ENCODE data around the gene DNAH12. TPM values are rescaled to one million over a fixed set of nuclear protein-coding genes. Genes with fewer than 3 reads are reported as not detected.
"Not testable (repeated sequence)": the region's sequence is repeated elsewhere in the genome, so short reads cannot be mapped to it uniquely, and the experiment has no call there.

The DNAH12 gene
- total and polyA plus RNA-seq, 2 donors from 2014 or later, result 0.38 TPM; not detected in 1

GRCh38 chr3:57446318-57446841 lies 97.8 kb downstream of the DNAH12 start:
- no peak for TF ChIP-seq CTCF (IDR thresholded peaks at IDR 0.05; ENCODE audit: borderline replicate concordance, extremely low read depth, insufficient read depth)
- H3K9ac ChIP-seq (ENCODE audit: low read length in 3 of 3), result no peak overlapping the region
- intact Hi-C loops (cut with DNase I), result no loop called here
- no peak overlapping the region for H3K4me3 ChIP-seq (ENCODE audit: low read length in 3 of 3)
- no peaks in the 10 kb centered on the region for H3K36me3 ChIP-seq (ENCODE audit: control insufficient read depth in 2 of 3, insufficient read depth in 3 of 3, low read length in 3 of 3)
- H3K27ac ChIP-seq (ENCODE audit: low read depth in 2 of 2, low read length in 2 of 2), result no peak overlapping the region
- no peaks in the 10 kb centered on the region for H3K9me3 ChIP-seq (ENCODE audit: control insufficient read depth in 2 of 3, insufficient read depth in 1 of 3, low read length in 3 of 3)
- no peak for DNase-seq
- H3K4me1 ChIP-seq (ENCODE audit: control insufficient read depth in 2 of 3, insufficient read depth in 2 of 3, low read depth in 1 of 3, low read length in 3 of 3), result no peaks in the 10 kb centered on the region
- no peak for FAIRE-seq
- H3K27me3 ChIP-seq (ENCODE audit: control insufficient read depth, insufficient read depth, low read length), result no peaks in the 10 kb centered on the region

GRCh38 chr3:57444469-57444868 lies 99.7 kb downstream of the DNAH12 start:
- no peaks in the 10 kb centered on the region for H3K36me3 ChIP-seq (ENCODE audit: control insufficient read depth in 2 of 3, insufficient read depth in 3 of 3, low read length in 3 of 3)
- H3K4me1 ChIP-seq (ENCODE audit: control insufficient read depth in 2 of 3, insufficient read depth in 2 of 3, low read depth in 1 of 3, low read length in 3 of 3), result no peaks in the 10 kb centered on the region
- H3K27ac ChIP-seq (ENCODE audit: low read depth in 2 of 2, low read length in 2 of 2), result no peak overlapping the region
- no peak for FAIRE-seq
- H3K27me3 ChIP-seq (ENCODE audit: control insufficient read depth, insufficient read depth, low read length), result no peaks in the 10 kb centered on the region
- intact Hi-C loops (cut with DNase I), result no loop called here
- TF ChIP-seq CTCF (IDR thresholded peaks at IDR 0.05; ENCODE audit: borderline replicate concordance, extremely low read depth, insufficient read depth), result no peak
- H3K9ac ChIP-seq (ENCODE audit: low read length in 3 of 3), result no peak overlapping the region
- H3K4me3 ChIP-seq (ENCODE audit: low read length in 3 of 3), result no peak overlapping the region
- no peaks in the 10 kb centered on the region for H3K9me3 ChIP-seq (ENCODE audit: control insufficient read depth in 2 of 3, insufficient read depth in 1 of 3, low read length in 3 of 3)
- DNase-seq, result no peak

- H3K27ac ChIP-seq (ENCODE audit: low read depth in 2 of 2, low read length in 2 of 2); H3K9me3 ChIP-seq (ENCODE audit: control insufficient read depth in 2 of 3, insufficient read depth in 1 of 3, low read length in 3 of 3); H3K4me1 ChIP-seq (ENCODE audit: control insufficient read depth in 2 of 3, insufficient read depth in 2 of 3, low read depth in 1 of 3, low read length in 3 of 3); H3K27me3 ChIP-seq (ENCODE audit: control insufficient read depth, insufficient read depth, low read length); H3K4me3 ChIP-seq (ENCODE audit: low read length in 3 of 3); intact Hi-C loops (cut with DNase I); FAIRE-seq; H3K9ac ChIP-seq (ENCODE audit: low read length in 3 of 3); H3K36me3 ChIP-seq (ENCODE audit: control insufficient read depth in 2 of 3, insufficient read depth in 3 of 3, low read length in 3 of 3); DNase-seq: not testable (repeated sequence)
Observed at GRCh38 chr3:57440144-57440543, 104.0 kb downstream of the DNAH12 start.

GRCh38 chr3:57438460-57438859 lies 105.7 kb downstream of the DNAH12 start:
- FAIRE-seq, result not testable (repeated sequence)

More at GRCh38 chr3:57438460-57438859, 105.7 kb downstream of the DNAH12 start:
- H3K4me3 ChIP-seq (ENCODE audit: low read length in 3 of 3); H3K9ac ChIP-seq (ENCODE audit: low read length in 3 of 3); H3K27me3 ChIP-seq (ENCODE audit: control insufficient read depth, insufficient read depth, low read length); H3K9me3 ChIP-seq (ENCODE audit: control insufficient read depth in 2 of 3, insufficient read depth in 1 of 3, low read length in 3 of 3); H3K27ac ChIP-seq (ENCODE audit: low read depth in 2 of 2, low read length in 2 of 2); intact Hi-C loops (cut with DNase I); H3K4me1 ChIP-seq (ENCODE audit: control insufficient read depth in 2 of 3, insufficient read depth in 2 of 3, low read depth in 1 of 3, low read length in 3 of 3); H3K36me3 ChIP-seq (ENCODE audit: control insufficient read depth in 2 of 3, insufficient read depth in 3 of 3, low read length in 3 of 3); DNase-seq: not testable (repeated sequence)

Data from kidney (tissue), 14 donors.